Suppressor macrophage treated with lipopolysaccharide for 1 hour (primary cell): ENCODE data around the gene KCMF1.
A peak's percentile ranks its signal among the peaks of the same experiment; 100 is the strongest.

Source experiments
- DNase-seq, 3 donors: peaks; one replicate each; pipeline ENCODE4 v3.0.0-alpha.2; 2020 to 2022

The KCMF1 gene

DNA sequence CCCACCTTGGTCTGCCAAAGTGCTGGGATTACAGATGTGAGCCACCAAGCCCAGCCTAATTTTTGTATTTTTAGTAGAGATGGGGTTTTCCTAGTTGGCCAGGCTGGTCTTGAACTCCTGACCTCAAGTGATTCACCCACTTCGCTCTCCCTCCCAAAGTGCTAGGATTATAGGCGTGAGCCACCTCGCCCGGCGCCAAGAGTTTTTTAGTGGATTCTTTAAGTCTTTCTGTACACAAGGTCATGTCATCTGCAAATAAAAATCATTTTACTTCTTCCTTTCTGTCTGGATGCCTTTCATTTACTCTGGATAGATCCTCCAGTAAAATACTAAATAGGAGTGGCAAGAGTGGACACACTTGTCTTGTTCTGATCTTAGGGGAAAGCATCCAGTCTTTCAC, 61.7 kb downstream of the KCMF1 start:
- DNase-seq = no peak

DNA sequence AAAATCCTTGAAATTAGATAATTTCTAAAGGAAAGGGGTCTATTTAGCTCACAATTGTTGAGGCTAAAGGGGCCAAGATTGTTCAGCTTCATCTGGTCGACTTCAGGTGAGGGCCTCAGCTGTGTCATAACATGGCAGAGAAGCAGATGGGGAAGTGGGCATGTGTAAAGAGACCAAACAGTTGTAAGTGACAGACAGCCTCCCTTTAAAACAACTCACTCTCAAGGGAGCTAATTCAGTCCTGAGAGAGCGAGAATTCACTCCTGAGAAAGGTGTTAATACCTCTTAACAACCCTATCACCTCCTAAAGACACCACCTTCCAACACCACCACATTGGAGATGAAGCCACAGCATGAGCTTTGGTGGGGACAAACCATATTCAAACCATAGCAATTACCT, 62.4 kb downstream of the KCMF1 start:
- no peak for DNase-seq

GRCh38 chr2:85034158-85034557, 63.2 kb downstream of the KCMF1 start:
- DNase-seq = no peak

DNA sequence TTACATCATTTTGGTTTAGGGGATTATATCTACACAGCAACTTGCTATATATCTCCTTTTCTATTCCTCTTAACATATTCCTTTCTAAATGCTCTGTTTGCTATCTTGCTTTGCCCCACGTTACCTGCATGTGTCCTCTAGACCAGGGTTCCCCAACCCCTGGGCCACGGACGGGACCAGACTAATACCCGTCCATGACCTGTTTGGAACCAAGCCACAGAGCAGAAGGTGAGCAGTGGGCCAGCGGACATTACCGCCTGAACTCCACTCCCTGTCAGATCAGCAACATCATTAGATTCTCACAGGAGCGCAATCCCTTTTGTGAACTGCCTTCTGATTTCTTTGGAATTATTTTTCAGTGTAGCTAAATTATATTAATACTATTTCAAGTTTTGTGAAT, 66.7 kb downstream of the KCMF1 start:
- no peak for DNase-seq

DNA sequence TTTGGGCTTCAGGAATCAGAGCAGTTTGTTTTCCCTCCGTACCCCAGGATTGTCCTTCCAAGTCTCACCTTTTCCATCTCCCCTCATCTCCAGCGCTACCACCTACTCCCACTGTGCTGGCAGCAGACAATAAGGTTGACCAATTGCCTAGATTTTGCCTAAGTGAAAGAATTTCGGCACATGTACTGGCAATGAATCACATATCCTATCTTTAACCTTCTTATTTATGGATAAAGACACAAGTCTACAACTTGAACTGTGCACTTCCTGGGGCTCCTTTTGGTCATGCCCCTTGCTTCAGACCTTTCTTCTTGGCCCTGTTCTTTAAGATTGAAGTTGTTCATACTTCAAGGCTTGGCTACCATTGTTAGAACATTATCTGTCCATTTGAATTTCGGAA, 71.4 kb downstream of the KCMF1 start:
- no peak for DNase-seq

GRCh38 chr2:85048534-85048933, 77.6 kb downstream of the KCMF1 start:
- no peak for DNase-seq

- DNase-seq = no peak
These were observed 78.3 kb downstream of the KCMF1 start for GRCh38 chr2:85049236-85049635.

DNA sequence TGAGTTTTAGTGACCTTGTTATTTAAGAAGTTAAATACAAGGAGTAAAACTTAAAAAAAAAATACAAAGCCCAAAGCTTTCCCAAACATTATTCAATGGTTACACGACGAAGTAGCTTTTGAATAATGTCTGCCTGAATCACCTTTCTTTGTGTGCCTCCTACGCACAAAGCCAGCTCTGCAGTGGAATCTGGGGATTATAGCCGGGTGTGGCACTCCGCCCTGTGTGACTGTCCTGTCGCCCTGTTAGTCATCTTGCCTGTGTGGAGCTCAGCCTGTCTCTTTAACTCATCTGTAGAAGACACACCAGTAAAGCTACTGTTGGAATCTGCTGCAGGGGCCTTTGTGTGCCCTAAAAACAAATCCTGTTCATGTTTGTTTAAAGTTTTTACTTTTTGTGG, 82.8 kb downstream of the KCMF1 start:
- peak; percentile 74 to 75 (median 74) for DNase-seq

DNA sequence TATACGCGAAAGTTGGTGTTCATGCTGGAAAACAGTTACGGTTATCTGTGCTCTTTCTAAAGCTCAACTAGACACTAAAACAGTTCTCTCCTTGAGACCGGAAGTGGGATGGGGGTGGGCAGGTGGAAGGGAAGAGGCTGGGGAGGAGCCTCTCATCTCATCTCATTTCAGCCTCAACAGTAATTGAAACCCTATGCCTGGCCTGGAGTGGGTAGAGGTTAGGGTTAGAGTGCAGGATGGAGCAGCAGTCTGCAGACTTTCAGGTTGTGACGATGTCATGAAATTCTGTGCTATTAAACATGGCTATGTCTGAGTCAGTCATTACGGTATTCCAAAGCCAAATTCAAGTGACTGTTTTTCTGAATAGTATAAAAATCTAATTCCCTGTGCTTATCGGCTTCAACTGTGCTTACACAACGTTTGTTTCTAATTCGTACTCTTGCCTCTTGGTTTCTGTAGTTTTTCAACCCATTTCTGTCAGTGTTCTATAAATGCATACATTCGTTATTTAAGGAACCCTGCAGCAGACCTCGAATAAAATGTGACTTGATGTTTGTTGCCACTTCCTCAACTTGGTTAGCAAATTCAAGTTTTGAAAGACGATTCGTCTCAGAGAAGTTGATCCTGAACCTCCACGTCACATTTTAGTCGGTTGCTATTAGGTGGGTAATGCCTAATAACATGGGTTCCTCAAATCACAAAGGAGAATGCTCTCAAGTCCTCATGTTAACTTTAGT, 86.4 kb downstream of the KCMF1 start:
- peak; percentile 22 to 47 (median 32) for DNase-seq

GRCh38 chr2:85061896-85062295, 90.9 kb downstream of the KCMF1 start:
- DNase-seq = no peak

DNA sequence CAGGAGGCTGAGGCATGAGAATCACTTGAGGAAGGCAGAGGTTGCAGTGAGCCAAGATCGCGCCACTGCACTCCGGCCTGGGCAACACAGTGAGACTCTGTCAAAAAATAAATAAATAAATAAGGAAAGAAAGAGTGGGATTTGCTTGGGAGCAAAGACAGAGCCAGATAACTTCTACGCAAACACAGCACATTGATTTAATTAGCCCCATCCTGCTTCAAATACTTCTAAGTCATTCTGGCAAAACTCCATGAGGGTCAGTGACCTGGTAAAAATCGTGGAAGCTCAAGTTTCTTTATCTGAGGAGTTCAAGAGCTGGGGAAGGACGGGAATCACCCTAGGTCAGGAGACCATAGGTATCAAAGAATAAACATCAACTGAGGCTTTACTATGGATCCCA, 91.6 kb downstream of the KCMF1 start:
- no peak for DNase-seq

DNA sequence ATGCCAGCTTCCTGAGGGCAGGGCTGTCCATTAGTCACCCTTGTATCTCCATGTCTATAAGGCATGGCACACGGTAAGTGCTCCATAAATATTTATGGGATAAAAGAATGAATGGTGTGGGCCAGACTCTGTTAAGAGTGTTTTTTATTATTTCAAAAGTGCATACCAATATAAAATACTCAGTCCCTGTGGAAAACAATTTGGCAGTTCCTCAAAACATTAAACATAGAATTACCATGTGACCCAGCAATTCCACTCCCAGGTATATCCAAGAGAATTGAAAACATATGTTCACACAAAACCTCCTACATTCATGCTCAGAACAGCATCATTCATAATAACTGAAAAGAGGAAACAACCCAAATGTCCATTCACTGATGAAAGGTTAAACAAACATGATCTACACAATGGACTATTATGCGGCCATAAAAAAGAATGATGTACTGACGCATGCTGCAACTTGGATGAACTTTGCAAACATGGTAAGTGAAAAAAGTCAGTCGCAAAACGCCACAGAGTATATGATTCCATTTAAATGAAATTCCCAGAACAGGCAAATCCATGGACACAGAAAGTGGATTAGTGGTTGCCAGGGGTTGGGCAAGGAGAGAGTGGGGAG, 93.1 kb downstream of the KCMF1 start:
- DNase-seq = no peak

- no peak for DNase-seq
These were observed 94.1 kb downstream of the KCMF1 start for GRCh38 chr2:85064927-85065577.

DNA sequence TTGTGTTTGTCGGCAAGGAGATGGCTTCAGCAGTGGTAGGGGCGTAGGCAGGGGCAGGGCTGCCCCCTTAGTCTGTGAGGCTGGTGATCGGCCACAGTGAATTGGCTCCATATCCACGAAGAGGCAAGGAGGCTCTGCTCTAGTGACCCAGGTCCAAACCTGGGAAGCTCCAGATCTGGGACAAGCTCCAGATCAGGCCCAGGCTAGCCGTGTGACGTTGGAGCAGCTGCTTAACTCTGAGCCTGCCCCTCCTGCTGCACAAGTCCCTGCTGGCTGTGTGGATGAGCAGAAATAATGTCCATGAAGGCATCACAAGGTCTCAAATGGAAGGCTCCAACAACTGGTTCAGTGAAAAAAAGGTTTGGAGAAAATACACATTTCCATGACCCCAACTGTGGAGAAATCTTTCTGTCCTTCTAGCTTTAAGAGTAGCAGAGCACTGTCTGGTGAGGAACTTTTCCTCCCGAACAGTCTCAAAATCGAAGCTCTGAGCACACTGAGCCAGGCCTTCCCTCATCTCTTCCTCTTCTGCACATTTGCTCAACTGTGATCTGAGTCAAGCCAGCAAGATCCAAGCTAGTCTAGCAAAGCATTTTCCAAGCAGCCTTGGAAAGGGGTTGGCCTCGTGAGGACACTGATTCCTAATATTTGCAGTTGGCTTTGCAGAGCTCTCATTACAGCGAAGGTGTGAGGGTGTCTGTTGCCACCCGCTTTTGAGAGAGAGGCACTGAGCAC, 95.2 kb downstream of the KCMF1 start:
- no peak for DNase-seq

DNA sequence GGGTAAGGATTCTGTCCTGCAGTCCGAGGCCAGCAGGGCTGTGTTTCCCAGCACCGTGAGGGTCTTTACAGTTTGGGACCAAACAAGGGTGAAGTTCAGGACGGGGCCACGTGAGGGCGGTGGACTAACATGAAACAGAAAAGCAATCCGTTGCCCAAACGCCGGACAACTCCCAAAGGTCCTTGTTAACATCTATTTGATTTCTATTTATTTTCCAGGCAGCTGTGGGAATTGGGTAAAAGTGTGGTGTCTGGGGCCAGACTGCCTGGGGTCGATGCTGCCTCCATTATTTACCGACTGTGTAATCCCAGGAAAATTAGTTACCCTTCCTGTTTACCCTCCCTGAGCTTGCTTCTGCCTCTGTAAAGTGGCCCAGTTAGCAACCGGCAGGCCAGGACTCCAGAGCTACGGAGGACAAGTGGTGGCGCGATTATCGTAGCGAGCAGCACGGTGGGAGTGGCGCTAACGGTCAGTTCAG, 96.0 kb downstream of the KCMF1 start:
- DNase-seq = peak; percentile 72 to 84 (median 73)

- DNase-seq = peak in 1 of 3 donors; percentile 19
These were observed 100.1 kb downstream of the KCMF1 start for GRCh38 chr2:85071096-85071495.

GRCh38 chr2:85073033-85073432, 102.1 kb downstream of the KCMF1 start:
- DNase-seq = peak; percentile 36 to 64 (median 59)

DNA sequence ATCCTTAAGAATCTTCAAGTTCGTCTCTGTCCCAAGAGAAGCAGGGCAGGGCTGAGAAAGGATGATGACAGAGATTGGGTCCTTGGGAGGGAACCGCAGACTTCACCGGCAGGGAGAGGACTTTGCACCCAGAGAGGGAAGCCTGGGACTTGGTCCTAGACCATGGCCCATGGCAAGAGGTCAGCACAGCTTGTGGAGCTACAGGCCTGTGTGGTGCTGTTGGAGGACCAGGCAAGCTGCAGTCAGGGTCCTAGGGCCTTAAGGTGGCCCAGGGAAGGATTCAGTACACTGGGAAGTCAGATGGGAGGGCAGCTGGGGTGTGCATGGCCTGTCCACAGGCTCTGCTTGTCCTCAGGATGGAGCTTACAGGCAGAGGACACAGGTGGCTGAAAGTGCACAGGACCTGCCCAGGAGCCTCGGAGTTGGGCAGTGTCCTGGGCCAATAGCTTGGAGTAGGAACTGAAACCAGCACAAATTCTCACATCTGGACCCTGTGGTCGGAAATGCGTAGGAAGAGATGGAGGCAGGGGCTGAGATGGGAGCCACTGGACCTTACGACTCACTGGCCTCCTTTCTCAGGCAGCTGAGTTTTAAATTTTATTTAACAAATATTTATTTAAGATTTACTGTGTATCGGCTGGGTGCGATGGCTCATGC, 105.8 kb downstream of the KCMF1 start:
- DNase-seq = no peak

GRCh38 chr2:85077859-85078419, 107.0 kb downstream of the KCMF1 start:
- no peak for DNase-seq

DNA sequence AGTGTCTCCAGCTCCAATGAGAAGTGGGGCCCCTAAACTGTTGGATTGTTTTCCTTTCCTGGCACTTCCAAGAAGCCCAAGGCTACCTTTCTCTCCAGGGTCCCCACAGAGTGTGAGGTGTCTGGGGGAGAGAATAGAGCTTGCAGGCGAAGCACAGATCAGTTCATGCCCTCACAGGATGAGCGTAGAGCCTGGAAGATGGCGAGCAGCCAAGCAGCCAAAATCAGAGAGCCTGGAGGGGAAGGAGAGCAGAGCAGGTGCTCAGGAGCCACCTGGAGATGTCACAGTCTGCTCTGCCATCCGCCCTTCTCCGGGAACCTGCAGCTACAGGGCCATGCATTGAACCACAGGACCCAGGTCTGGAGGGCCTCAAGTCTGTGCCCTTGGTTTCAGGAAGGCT, 107.6 kb downstream of the KCMF1 start:
- DNase-seq = no peak

DNA sequence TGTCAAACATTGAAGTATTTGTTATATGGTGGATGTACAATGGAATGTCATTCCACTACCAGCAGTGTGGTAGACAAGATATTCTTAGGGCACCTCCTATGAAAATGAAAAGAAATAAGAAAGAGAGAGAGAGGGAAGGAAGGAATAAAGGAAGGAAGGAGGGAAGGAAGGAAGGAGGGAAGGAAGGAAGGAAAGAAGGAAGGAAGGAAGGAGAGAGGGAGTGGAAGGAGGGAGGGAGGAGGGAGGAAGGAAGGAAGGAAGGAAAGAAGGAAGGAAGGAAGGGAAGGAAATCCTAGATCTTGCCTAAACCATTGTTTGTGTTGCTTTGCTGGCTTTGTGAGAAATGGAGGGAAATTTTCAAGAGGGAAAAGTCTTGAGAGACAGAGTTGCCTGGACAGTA, 112.1 kb downstream of the KCMF1 start:
- DNase-seq = no peak

DNA sequence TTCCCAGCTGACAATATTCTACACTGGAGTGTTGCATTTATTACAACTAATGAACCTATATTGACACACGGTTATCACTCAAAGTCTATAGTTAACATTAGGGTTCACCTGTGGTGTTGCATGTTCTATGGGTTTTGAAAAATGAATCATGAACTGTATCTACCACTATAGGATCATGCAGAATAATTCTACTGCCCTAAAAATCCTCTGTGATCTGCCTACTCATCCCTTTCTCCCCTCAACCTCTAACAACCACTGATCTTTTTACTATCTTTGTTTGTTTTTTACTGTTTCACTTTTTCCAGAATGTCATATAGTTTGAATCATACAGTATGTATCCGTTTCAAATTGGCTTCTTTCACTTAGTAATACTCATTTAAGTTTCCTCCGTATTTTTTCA, 114.6 kb downstream of the KCMF1 start:
- no peak for DNase-seq

DNA sequence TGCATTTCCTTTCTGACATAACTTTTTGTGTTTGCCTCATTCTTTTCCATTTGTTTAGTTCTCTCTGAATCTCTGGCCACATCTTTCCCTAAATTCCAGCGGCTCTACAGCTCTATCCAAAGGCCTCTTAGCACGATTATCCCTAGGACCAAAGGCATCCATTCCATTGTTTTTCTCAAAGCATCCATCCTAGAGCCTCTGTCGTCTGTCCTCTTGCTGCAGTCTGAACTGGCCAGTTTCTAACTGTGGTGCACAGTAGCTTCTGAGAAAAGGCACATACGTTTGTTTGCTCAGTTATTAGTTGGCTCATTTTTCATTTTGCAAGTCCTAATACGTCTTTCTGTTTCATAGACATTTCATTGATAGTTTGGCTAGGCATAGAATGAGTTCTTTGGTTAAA, 116.6 kb downstream of the KCMF1 start:
- no peak for DNase-seq
